AG09309 (cell line): ENCODE results near the gene FAM170B.

Source experiments
- DNase-seq: peaks from one replicate; pipeline ENCODE4 v3.0.0-alpha.2; 2010; ENCODE audit warnings: low read depth
- H3K4me3 ChIP-seq: 2 replicates; pipeline ENCODE4 v1.5.1; 2011; ENCODE audit warnings: mild to moderate bottlenecking, low read depth, low read length, moderate library complexity; ENCODE audit not compliant: control insufficient read depth
- CTCF ChIP-seq: IDR thresholded peaks from 2 replicates; pipeline ENCODE4 v1.5.1; 2011; ENCODE audit warnings: mild to moderate bottlenecking, low read depth, low read length, inconsistent platforms; ENCODE audit not compliant: insufficient read depth, control insufficient read depth; ENCODE audit errors: missing control alignments

FAM170B gene

GRCh38 chr10:49081547-49082275 is 52.1 kb downstream of the FAM170B start:
- no peak for TF ChIP-seq CTCF
- no peak for DNase-seq

More at GRCh38 chr10:49081547-49082275, 52.1 kb downstream of the FAM170B start:
- H3K4me3 ChIP-seq, result no peak overlapping the region
